HG02623 (cell line): Measurements from ENCODE around the gene POLR1A.

Source experiments
- ATAC-seq: cut with Tn5 transposase; IDR thresholded peaks from one replicate; pipeline ENCODE4 v1.9.1; 2021; ENCODE audit warnings: moderate library complexity; ENCODE audit not compliant: unreplicated experiment

Gene POLR1A

DNA sequence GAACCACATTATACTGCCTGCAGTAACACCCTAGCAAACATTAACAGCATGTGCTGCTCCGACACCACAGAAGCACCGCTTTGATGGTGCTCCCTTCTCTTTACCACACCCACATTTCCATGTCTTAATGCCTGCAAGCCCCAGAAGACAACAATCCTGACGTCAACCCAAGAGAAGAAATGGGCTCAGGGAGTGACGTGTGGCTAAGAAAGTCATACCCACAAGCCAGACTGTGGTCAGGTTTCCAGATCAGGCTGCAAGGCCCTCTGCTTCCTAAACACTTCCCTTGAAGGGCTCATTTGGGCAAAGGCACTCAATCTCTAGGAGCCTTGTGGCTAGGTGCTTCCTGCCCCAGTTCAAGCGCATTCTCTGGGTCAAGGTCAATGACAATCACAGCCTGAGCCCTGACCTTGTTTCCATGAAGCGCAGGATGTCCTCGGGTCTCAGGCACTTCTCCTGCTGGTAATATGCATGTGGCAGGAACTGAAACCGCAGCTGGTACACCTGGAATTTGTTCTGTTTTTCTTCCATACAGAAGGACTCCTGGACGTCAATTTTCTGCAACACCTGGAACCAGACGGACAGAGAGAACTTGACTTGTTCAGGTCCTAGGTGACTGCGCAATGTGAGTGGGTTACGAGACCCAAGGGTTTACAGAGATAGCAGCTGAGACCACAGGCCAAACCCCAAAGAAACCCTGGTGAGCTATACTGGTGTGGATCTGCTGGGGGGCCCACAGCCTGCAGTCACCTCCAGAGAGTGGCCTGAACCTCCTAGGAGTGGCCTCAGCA lies 67.2 kb downstream of the POLR1A start:
- no peak for ATAC-seq

DNA sequence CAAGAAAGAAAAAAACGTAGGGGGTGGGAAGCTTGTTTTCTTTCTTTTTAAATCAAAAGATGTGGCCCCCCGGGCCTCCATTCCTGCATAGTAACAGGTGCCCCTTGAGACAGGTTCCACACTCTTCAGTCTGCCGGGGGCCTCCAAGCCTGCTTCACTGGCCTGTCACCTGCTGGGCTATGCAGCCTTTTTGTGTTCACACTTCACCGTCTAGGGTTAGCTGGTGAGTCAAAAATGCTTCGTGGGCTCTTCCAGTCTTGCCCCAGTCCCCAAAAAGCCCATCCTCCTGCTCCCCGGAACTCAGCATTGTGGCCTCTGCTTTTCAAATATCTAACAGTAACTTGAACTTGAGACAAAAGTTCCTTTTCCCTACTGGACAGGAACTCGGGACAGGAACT lies 67.9 kb downstream of the POLR1A start:
- ATAC-seq, result no peak

DNA sequence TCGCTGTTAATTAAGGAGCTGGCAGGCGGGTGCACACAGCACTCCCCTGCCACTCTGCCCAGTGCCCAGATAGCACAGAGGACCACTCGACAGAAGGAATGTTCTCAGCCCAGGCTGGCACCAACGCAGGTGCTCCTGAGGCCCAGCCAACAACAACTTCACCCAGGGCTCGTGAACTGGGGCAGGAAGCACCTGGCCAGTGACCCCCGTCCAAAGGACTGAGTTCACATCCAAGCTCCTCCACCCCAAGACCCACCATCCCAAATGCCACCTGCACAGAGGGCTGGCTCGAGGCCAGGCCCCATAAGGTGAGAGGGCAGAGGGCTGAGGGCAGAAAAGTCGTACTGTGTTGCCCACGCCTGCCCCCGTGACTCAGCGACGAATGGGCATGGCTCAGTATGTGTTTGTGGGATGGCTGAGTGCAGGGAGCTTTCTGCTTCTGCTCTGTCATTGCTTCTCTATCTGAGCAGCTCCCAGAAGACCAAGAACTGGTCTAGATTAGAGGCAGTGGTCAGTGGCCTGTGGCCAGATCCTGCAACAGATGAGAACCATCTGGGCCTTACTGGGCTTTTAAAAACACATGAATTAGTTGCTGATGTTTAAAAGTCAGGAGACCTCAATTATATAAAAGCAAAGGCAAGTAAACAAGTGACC lies 68.4 kb downstream of the POLR1A start:
- ATAC-seq, result no peak

DNA sequence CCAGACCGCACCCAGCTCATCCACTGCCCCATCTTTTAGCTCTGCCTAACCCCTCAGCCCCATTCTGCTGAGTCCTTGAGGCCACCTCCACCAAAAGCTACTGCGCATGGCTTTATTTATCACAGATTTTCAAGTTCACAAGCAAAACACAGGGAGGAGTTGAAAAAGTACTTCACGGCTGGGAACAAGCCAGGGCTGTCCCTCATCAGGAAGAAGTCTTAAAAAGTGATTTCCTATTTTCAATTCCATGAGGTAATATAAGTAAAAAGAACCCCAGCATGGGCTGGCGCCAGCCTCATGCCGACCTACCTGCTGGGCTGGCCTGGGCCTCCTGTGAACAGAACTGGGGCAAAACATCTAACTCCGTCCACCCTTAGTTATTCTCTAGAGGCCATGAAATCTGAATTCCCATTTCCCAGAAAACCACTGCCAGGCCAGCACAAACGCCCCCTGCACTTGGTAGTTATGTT lies 69.0 kb downstream of the POLR1A start:
- ATAC-seq, result no peak

DNA sequence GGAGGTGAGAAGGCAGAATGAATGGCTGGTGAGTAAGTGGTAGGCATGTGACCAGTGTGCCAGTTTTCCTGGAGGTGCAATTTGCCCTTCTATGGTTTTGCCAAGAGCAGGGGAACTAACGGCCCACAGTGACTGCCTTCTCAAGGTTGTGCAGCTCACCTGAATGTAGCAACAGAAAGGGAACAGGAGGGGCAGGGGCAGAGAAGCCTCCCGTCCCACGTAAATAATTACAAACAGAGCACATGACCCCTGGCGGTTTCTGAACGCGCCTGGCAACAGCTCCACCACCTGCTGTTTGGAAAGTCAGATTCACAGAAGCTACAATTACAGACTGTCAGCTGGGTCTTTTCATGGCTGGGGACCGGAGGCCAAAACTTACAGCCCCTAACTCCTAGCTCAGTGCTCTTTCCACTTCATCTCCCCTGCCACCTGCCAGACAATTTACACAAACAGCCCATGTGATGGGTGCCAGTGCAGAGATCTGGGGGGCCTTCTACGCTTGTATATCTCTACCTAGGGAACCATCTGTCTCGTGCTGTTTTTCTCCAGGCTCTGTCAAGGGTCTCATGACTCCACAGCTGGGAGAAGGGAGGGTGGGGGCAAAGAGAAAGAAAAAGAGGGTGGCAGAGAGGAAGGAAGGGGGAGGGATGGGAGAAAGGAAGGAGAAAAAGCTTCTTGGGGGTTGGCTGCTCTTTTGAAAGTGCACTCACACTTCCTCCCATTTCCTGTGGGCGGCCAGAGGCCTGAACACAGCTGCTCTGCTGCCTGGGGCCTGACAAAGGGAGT lies 69.6 kb downstream of the POLR1A start:
- peak; percentile 68 for ATAC-seq

DNA sequence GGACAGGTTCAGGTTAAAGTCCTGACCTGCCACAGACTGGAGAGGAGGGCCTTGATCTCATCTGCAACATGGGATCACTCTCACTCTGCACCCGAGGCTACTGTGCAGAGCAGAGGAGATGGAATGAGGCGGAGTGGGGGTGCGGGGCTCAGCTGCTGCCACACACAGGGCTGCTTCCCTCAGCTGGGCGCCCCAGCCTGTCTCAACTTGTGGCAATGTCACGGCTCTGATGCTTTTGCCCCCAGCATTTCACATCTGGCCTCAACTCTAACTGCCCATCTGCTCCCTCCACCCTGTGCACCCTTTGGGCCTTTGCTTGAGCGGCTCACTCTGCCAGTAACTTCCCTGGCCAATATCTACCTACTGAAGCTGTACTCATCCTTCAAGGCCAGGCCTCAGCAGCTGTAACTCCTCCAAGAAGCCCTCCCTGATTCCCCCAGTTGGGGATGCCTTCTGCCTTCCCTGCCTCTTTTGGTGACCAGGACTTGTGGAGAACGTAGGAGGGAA lies 70.3 kb downstream of the POLR1A start:
- no peak for ATAC-seq

DNA sequence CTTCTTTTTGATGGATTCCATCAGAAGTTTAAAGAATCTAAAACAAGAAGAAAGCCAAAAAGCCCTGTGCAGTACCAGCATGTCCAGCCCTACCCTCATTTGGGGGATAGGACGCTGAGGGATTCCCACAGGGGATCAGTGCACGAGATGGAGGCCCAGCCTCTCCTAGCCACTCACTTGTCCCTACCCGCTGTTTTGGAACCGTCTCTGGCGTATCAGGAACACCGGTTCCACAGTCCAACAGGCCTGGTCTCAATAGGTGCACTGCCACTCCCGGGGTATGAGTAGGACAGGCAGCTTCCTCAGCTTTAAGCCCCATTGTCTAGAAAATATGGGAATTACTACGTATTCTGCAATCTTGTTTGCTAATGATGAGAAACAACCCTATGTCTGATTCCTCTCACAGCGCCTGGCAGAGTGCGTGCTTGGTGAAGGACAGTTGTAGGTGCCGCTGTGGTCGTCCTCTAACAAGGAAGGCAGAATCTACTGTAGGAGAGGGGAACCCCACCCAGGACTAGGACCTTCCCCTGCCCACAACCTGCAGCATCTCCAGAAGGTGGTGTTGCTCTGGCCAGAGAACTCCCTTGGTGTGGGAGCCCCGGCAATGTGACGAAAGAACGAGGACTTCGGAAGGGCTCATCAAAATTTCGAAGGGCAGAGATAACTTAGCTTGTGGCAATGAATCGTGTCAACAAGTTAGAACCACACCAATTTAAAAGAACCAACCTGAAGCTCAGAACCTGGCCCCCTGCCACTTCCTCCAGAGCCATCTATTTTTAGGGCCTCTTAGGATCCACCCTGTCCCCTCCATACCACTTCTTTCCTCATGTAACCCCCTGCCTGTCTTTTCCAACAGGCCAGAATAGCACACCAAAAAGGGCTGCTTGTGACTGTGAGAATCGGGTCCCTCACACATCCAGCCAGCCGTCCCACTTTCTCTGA lies 71.7 kb downstream of the POLR1A start:
- ATAC-seq, result no peak

DNA sequence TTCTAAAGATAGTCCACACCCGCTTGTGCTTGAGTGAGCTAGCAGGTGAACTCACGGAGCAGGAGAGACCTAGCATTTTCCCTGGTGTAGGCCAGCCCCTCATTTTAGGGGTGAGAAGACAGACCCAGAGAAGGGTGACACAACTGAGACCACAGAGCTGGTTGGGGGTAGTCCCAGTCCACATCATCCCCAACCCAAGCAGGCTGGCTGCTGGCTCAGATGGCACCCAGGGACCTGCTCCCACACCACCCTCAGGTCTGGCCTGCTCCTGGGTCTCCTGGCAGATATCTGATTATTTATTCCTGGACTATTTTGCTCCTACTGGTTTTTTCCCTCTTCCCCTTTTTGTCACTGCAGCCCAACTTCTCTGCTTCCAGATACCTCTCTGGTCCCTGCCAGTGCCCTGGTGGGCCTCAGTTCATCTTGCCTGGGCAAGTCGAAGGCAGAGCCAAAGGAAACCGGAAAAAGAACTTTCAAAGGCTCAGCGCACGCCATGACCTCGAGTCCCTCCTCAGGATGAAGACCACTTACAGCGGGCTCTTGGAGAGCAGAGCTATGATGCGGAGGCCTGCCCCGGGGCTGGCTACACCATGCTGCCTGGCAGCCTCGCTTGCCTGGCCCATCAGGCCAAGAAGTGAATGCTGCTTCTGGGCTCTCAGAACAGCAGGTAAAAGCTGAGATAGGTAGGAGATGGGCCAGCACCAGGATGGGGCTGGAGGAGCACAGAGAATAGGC lies 72.7 kb downstream of the POLR1A start:
- no peak for ATAC-seq

DNA sequence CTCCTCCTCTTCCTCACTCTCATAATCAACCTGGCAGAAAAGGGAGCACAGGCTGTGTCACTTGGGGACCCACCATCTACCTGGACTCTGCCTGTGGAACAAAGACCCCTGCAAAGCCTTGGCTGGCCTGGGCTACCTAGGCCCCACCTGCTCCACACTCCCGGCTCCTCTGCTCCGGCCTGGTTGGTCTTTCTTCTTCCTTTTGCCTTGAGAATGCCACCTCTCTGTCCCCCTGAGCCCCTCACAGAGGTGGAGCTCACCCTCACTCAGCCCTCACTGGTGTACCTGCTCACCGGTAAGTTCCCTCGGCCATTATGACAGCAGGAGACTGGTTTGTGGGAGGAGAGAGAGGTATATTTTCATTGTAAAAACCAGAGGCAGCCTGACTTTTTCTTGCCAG lies 74.1 kb downstream of the POLR1A start:
- no peak for ATAC-seq

DNA sequence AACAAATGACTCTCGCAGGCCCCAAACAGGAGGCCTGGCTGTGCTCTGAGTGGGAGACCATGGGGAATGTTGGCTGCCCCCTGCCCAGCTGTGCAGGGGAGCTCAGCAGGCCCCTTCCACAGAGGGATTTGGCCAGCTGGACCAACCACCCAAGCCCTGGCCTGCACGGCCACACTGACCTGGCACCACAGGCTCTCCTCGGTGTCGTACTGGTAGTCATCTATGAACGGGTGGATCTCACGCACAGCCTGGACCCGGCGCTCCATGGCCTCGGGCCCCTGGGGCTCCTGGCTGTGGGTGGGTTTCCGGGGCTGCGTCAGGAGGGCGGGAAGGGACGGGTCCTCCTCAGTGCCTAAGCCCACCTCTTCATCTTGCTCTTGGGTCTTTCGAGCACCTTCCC lies 74.5 kb downstream of the POLR1A start:
- ATAC-seq, result no peak

DNA sequence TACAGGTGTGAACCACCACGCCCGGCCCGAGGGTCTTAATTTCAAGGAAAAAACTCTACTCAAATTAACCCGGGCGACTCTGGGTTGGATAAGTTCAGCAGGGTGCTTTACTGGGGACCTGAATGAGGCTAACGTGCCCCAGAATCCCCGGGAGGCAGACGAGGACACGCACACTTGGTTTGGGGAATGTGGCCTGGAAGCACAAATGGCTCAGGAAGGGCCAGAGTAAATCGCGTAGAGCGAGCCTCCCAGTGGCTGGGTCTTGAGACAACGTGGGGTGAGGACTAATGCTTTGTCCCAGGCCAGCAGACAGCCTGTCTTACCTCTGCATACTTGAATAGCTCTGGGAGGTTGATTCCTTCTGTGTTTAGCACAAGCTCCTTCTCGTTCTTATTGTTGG lies 75.8 kb downstream of the POLR1A start:
- no peak for ATAC-seq

DNA sequence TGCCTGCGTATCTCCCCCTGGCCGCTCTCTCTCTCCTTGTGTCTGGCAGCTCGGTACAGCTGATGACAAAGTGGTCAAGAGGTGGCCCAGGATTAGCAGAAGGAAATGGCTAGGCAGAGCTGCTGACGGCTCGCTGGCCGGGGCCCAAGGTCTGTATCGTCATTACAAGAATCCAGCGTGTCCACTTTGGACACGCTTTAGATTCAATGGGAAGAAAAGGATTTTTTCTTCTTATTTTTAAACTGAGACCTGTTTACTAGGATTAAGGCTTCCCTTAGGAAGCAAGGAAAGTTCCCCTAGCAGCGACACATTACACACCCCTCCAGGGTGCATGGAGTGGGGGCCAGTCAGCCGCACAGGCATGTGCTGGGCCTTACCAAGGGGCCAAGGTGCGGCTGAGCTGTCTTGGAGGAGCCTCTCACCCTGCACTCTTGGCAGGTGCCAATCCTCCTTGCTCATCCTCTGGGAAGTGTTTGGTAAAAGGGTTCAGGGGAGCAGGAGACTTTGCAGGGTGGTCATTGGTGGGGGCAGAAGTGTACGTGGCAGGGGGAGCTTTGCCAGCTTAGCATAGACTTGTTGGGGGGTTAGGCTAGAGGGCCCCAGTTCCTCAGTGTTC lies 76.8 kb downstream of the POLR1A start:
- ATAC-seq, result no peak

DNA sequence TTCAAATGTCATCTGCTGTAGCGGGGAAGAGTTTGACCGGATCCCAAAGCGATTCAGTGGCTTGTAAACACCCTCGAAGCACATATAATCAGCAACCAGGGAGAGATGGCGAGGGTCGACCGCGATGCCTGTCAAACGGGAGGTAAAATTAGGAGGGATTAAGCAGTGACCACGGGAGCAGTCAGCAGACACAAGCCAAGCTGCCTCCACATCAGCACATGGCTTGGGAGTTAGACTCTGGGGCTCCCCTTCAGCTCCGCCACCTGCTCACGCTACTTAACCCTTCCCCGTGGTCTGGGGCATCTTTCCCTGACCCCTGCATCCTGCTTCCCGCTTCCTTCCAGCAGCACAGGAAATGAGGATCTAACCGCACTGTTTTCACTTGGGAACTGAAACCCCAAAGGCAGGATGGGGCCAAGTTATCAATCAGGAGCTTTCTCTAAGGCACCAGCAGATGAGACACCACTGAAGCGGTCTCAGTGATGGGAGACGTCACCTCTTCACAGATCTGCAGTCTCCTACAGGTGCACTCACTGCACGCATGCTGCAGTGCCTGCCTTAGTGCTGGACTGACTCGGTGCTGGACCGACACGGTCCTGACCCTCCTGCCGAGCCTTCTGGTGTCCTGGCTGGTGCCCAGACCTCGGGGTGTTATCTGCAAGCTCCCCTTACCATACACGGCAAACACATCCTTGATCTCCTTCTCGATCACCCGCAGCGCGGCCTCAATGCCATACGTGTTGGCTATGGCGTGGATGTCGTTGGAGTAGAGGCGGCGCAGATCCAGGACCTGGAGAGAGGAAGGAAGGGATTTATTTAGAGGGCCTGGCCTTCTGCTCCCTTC lies 77.5 kb downstream of the POLR1A start:
- ATAC-seq, result no peak

DNA sequence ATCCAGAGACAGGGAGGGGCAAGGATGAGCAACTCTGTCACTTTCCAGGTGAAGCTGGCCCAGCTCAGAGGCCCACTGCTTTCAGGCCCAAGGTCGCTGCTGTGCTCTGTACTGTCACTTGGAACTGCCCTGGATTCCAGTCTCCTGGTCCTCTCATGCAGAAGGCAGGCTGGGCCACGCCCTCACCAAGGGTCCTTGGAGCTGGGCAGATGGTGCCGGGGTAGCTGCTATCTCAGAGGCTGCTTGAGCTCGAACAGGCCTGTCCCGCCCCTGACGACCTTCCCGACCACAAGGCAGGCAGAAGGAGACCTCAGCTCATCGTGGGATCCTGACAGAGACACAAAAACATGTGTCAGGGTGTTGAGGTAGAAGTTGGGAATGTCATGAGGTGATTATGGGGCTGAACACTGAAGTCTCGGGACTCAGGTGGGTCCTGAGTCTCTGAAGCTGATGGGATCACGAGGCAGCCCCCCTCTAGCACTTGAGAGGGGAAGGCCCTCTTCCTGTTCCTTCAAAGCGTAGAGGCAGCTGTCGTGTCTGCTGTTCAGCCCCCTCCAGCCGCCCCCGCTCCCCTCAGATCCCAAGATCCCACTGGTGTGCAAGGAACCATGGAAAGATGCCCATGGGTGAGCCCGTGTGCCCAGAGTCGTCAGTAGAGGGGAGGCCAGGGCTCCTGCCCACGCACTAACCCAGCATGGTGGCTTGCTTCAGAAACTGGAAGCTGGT lies 78.3 kb downstream of the POLR1A start:
- ATAC-seq, result no peak

DNA sequence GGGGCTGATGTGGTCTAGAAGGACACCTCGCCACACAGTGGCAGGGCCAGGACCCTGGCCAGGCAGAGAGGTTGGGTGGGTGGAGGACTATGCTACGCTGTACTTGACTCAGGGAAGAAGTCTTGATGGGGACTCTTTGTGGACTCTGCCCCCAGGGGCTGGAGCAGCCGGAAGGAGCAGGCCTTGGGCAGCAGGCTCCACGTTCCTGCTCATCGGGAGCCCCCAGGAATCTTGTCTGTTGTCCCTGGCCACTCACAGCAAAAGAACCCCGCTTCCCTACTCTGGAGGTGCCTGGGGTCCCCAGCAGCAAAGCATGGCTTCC lies 79.0 kb downstream of the POLR1A start:
- ATAC-seq, result no peak

DNA sequence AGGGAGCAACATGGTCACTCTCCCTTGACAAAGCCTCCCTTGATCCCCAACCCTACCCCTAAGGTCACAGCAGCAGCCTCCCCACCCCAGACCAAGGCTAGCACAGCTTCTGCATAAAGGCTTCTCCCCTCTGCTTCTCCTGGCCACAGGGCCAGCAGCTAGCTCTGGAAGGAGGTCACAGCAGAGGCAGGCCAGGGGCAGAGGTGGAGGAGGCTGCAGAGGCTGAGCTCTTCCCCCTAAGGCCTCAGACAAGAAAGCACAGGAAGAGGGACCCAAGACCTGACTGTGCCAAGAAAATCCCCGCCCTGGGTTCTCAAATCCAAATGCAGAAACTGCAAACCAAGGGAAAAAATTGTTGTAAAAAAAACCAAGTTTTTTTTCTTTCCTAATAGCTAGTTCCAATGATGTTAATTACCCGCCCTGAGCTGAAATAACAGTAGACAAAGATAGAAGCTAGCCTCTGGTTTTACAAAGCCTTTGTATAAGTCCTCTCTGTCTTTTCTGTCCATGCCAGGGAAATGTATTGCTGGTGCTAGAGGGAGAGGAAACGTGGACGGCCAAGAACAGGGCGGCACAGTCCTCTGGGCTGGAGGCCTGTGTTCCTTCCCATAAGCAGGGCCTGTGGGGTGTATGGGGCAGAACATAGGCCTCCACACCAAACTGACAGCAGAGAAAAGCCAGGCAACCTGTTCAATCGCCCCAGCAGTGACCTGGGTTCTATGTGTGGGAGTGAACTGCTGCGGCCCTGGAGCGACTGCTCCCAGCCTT lies 79.5 kb downstream of the POLR1A start:
- no peak for ATAC-seq

DNA sequence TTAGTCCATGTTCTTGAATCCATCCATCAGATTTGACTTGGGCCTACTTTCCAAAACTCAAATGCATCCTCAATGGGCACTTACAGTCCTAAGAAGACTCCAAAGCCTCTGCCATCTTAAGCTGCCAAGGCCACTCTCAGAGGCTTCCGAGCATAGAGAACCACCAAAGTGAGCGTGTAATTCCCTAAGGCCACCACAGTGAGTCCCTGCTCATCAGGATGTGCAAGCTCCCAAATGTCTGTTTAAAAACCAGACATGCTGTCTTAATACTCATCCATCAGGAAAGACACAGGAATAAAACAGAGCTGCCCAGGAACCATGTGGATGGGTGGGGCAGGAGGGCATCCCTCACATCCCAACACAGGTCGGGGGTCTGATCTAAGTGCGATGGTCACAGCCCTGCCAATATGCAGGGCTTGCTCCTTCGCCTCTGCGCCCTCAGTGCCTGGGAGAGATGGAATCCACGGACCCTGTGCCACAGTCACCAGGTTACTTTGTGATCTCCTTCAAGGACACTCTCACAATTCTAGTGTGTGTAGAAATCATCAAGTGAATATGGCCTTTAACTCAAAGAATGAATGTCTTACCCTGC lies 80.4 kb downstream of the POLR1A start:
- ATAC-seq, result no peak
